ENCODE data around the gene CAVIN4.

The CAVIN4 gene

GRCh38 chr9:100591139-100591538 is 13.3 kb downstream of the CAVIN4 start:
- no peak for DNase-seq

GRCh38 chr9:100591639-100592412 is 13.9 kb downstream of the CAVIN4 start:
- DNase-seq, result no peak

- peak; percentile 41 for DNase-seq
Observed at GRCh38 chr9:100595391-100596199, 17.7 kb downstream of the CAVIN4 start.

- DNase-seq, result no peak
Observed at GRCh38 chr9:100597236-100597635, 19.4 kb downstream of the CAVIN4 start.

GRCh38 chr9:100598641-100599145 is 20.8 kb downstream of the CAVIN4 start:
- DNase-seq, result peak; percentile 89

GRCh38 chr9:100600521-100601079 is 22.7 kb downstream of the CAVIN4 start:
- peak; percentile 55 for DNase-seq

GRCh38 chr9:100601216-100601615 is 23.3 kb downstream of the CAVIN4 start:
- no peak for DNase-seq

- DNase-seq, result no peak
Observed at GRCh38 chr9:100602342-100602801, 24.5 kb downstream of the CAVIN4 start.

- no peak for DNase-seq
Observed at GRCh38 chr9:100605405-100605804, 27.5 kb downstream of the CAVIN4 start.

- no peak for DNase-seq
Observed at GRCh38 chr9:100619194-100619593, 41.3 kb downstream of the CAVIN4 start.

GRCh38 chr9:100619665-100620064 is 41.8 kb downstream of the CAVIN4 start:
- DNase-seq, result no peak

GRCh38 chr9:100623969-100624368 is 46.1 kb downstream of the CAVIN4 start:
- no peak for DNase-seq

GRCh38 chr9:100626949-100627348 is 49.1 kb downstream of the CAVIN4 start:
- DNase-seq, result no peak

GRCh38 chr9:100637787-100638186 is 59.9 kb downstream of the CAVIN4 start:
- no peak for DNase-seq
